Activated naive CD4-positive, alpha-beta T cell treated with anti-CD3 and anti-CD28 coated beads, Interleukin-2, amount 10 ng/mL, durations not matched to agents 7 days and 5 days (primary cell): ENCODE measurements around the gene BCORL1.

Experiments
- CTCF ChIA-PET: fragments of 350-600 bp; sonication (Branson Sonifier 250); formaldehyde crosslinking; loops from one replicate; lab custom pipeline; 2021; ENCODE audit warnings: antibody characterized with exemption; lab: Charles Lee
- DNase-seq: peaks from one replicate; pipeline ENCODE4 v3.0.0-alpha.2; 2020
- H3K27ac Mint-ChIP-seq: one replicate; pipeline ENCODE4 v1.8.0; 2021; ENCODE audit warnings: mild to moderate bottlenecking, moderate library complexity, mixed read lengths
- H3K27me3 Mint-ChIP-seq: one replicate; pipeline ENCODE4 v1.8.0; 2021; ENCODE audit warnings: mild to moderate bottlenecking, mixed read lengths
- H3K36me3 Mint-ChIP-seq: one replicate; pipeline ENCODE4 v1.8.0; 2021; ENCODE audit warnings: mixed read lengths
- H3K4me1 Mint-ChIP-seq: one replicate; pipeline ENCODE4 v1.8.0; 2021; ENCODE audit warnings: mixed read lengths
- H3K4me3 Mint-ChIP-seq: one replicate; pipeline ENCODE4 v1.8.0; 2021; ENCODE audit warnings: mild to moderate bottlenecking, moderate library complexity, mixed read lengths
- H3K9me3 Mint-ChIP-seq: one replicate; pipeline ENCODE4 v1.8.0; 2021; ENCODE audit warnings: mixed read lengths

The BCORL1 gene

GRCh38 chrX:129956765-129957164, 25.7 kb upstream of the BCORL1 start:
- Mint-ChIP-seq H3K4me1 (peaks cover 51% of the 10 kb centered on the region), H3K4me3 (peak overlapping the region; percentile 51), H3K27ac (no peak overlapping the region), H3K36me3 (peaks cover 2% of the 10 kb centered on the region), H3K27me3 (peaks cover 38% of the 10 kb centered on the region), H3K9me3 (no peaks in the 10 kb centered on the region)
- CTCF ChIA-PET, result no interaction called here
- DNase-seq, result no peak

- DNase-seq, result peak; percentile 63
- Mint-ChIP-seq H3K4me3 (peak overlapping the region; percentile 58), H3K4me1 (peaks cover 53% of the 10 kb centered on the region), H3K36me3 (peaks cover 2% of the 10 kb centered on the region), H3K27ac (peak overlapping the region; percentile 62), H3K27me3 (peaks cover 31% of the 10 kb centered on the region), H3K9me3 (no peaks in the 10 kb centered on the region)
- CTCF ChIA-PET, result no interaction called here
Observed at GRCh38 chrX:129957241-129958082, 25.0 kb upstream of the BCORL1 start.

DNA sequence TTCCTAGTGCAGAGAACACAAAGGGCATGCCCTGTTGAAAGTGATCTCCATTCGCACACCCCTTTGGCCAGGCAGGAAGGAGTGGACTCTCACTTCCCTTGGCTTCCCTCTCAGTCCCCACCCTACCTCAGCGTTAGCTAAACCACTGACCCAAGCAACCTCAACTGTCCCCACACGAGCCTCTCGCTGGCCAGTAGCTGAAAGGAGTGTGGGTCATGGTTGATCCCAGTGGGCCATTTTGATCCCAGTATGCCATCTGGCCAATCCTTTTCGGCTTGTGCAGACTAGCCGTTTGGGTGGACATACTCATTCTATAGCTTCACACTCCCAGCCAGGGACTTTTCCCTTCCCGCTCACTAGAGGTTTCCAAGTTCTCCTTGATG, 24.4 kb upstream of the BCORL1 start:
- Mint-ChIP-seq H3K27ac (no peak overlapping the region), H3K4me3 (peak overlapping the region; percentile 58), H3K36me3 (no peaks in the 10 kb centered on the region), H3K9me3 (no peaks in the 10 kb centered on the region), H3K27me3 (peaks cover 27% of the 10 kb centered on the region), H3K4me1 (peaks cover 52% of the 10 kb centered on the region)
- DNase-seq, result no peak
- CTCF ChIA-PET, result no interaction called here

DNA sequence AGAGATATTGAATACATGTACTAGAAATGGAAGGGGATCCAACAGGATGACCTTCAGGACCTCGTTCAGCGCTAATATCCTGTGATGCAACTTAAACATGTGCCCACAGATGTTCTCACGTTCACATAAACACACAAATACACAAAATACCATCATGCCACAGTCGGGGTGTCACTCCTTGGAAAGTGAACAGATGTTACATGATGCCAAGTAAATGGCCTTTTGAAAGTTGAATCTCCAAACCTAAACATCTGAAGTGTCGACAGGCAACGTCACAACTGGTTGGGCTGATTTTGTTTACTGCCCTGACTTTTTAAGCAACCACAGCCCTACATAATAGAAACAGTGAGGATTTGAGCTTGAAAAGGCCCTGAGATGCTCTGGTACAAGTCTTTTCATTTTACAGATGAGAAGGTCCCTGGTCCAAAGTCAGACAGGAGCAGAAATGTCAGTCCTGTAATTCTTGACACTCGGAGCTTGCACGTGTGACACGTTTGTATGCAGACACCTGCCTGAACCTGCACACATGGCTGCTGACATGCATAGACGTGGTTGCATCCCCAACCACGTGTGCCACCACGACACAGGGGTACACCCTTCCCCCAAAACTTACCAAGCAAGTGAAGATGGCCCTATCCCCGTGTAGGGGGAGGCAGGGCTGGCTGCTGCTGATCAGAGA, 23.5 kb upstream of the BCORL1 start:
- DNase-seq, result no peak

GRCh38 chrX:129959493-129959832, 23.0 kb upstream of the BCORL1 start:
- Mint-ChIP-seq H3K4me1 (peaks cover 43% of the 10 kb centered on the region), H3K27ac (no peak overlapping the region), H3K9me3 (no peaks in the 10 kb centered on the region), H3K4me3 (no peak overlapping the region), H3K27me3 (peaks cover 29% of the 10 kb centered on the region), H3K36me3 (no peaks in the 10 kb centered on the region)
- DNase-seq, result no peak
- CTCF ChIA-PET, result no interaction called here

More for the DNA sequence above, 23.5 kb upstream of the BCORL1 start:
- Mint-ChIP-seq H3K4me1 (peaks cover 47% of the 10 kb centered on the region), H3K4me3 (no peak overlapping the region), H3K9me3 (no peaks in the 10 kb centered on the region), H3K36me3 (no peaks in the 10 kb centered on the region), H3K27me3 (peaks cover 34% of the 10 kb centered on the region), H3K27ac (no peak overlapping the region)
- CTCF ChIA-PET, result no interaction called here

GRCh38 chrX:129961180-129962083, 21.0 kb upstream of the BCORL1 start:
- Mint-ChIP-seq H3K4me1 (peaks cover 36% of the 10 kb centered on the region), H3K27me3 (peaks cover 15% of the 10 kb centered on the region), H3K4me3 (peak overlapping the region; percentile 64), H3K36me3 (no peaks in the 10 kb centered on the region), H3K27ac (peak overlapping the region; percentile 90), H3K9me3 (no peaks in the 10 kb centered on the region)
- CTCF ChIA-PET, result interaction anchor here (1.0 to 1.2 kb wide), 2 partner anchors 36 to 67 kb away, joined by 3 to 4 read pairs; no protein-coding TSS in a partner anchor
- DNase-seq, result peak; percentile 82

GRCh38 chrX:129963729-129964128, 18.7 kb upstream of the BCORL1 start:
- no peak overlapping the region for H3K27ac Mint-ChIP-seq
- no peak for DNase-seq
- H3K4me3 Mint-ChIP-seq, result no peak overlapping the region
- H3K4me1 Mint-ChIP-seq, result peaks cover 22% of the 10 kb centered on the region
- H3K36me3 Mint-ChIP-seq, result no peaks in the 10 kb centered on the region
- peaks cover 15% of the 10 kb centered on the region for H3K27me3 Mint-ChIP-seq
- CTCF ChIA-PET, result no interaction called here
- H3K9me3 Mint-ChIP-seq, result no peaks in the 10 kb centered on the region

GRCh38 chrX:129965166-129965565, 17.3 kb upstream of the BCORL1 start:
- H3K4me3 Mint-ChIP-seq, result no peak overlapping the region
- no peaks in the 10 kb centered on the region for H3K36me3 Mint-ChIP-seq
- no peak for DNase-seq
- CTCF ChIA-PET, result no interaction called here
- no peaks in the 10 kb centered on the region for H3K9me3 Mint-ChIP-seq
- H3K27ac Mint-ChIP-seq, result no peak overlapping the region
- H3K27me3 Mint-ChIP-seq, result peaks cover 19% of the 10 kb centered on the region
- H3K4me1 Mint-ChIP-seq, result peaks cover 16% of the 10 kb centered on the region

DNA sequence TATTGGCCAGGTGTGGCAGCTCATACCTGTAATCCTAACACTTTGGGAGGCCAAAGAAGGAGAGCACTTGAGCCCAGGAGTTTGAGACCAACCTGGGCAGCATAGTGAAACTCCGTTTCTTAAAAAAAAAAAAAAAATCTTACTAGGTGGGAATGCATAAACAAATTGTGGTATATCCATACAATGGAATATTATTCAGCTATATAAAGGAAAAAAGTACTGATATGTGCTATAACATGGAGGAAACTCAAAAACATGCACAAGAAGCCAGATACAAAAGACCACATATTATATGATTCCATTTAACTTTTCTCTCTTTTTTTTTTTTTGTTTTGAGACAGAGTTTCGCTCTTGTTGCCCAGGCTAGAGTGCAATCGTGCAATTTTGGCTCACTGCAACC, 13.5 kb upstream of the BCORL1 start:
- CTCF ChIA-PET, result no interaction called here
- H3K27me3 Mint-ChIP-seq, result peaks cover 15% of the 10 kb centered on the region

DNA sequence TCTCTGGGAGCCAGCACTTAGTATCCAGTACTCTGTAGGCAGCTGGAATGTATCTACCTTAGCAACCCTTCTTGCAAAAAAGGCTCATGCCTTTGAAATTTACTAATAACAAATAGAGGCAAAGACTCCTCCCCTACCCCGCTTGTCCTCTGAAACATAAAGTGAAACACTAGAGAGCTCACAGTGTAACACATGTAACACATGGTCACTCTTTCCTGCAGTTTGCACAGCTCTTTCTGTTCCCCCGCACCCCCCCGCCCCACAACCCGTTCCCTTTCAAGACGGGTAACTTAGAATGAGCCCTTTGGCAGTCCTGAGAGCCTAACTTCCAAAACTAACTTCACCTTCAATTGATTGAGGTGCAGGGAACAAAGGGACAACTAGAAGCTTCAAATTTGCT, 6.0 kb upstream of the BCORL1 start:
- H3K27ac Mint-ChIP-seq, result no peak overlapping the region
- CTCF ChIA-PET, result interaction anchor here (0.5 kb wide), 1 partner anchor 81 kb away, joined by 4 read pairs; no protein-coding TSS in a partner anchor
- H3K9me3 Mint-ChIP-seq, result no peaks in the 10 kb centered on the region
- no peak for DNase-seq
- no peaks in the 10 kb centered on the region for H3K36me3 Mint-ChIP-seq
- no peak overlapping the region for H3K4me3 Mint-ChIP-seq
- H3K4me1 Mint-ChIP-seq, result peaks cover 16% of the 10 kb centered on the region
- peaks cover 48% of the 10 kb centered on the region for H3K27me3 Mint-ChIP-seq

More for the DNA sequence above, 13.5 kb upstream of the BCORL1 start:
- Mint-ChIP-seq H3K27ac (no peak overlapping the region), H3K4me3 (no peak overlapping the region), H3K36me3 (no peaks in the 10 kb centered on the region), H3K4me1 (no peaks in the 10 kb centered on the region), H3K9me3 (no peaks in the 10 kb centered on the region)
- DNase-seq, result no peak

GRCh38 chrX:129979207-129979920, 3.1 kb upstream of the BCORL1 start:
- H3K4me1 Mint-ChIP-seq, result peaks cover 20% of the 10 kb centered on the region
- peak; percentile 21 for DNase-seq
- H3K4me3 Mint-ChIP-seq, result peak overlapping the region; percentile 57
- H3K27me3 Mint-ChIP-seq, result peaks cover 33% of the 10 kb centered on the region
- H3K27ac Mint-ChIP-seq, result no peak overlapping the region
- H3K9me3 Mint-ChIP-seq, result no peaks in the 10 kb centered on the region
- CTCF ChIA-PET, result interaction anchor here (1.0 kb wide), 1 partner anchor 48 kb away, joined by 3 read pairs; no protein-coding TSS in a partner anchor
- H3K36me3 Mint-ChIP-seq, result no peaks in the 10 kb centered on the region

- CTCF ChIA-PET, result no interaction called here
Observed at GRCh38 chrX:129980001-129980401, 2.4 kb upstream of the BCORL1 start.

GRCh38 chrX:129980540-129981199, 1.8 kb upstream of the BCORL1 start:
- H3K9me3 Mint-ChIP-seq, result no peaks in the 10 kb centered on the region
- CTCF ChIA-PET, result no interaction called here
- H3K27ac Mint-ChIP-seq, result no peak overlapping the region
- peaks cover 32% of the 10 kb centered on the region for H3K27me3 Mint-ChIP-seq
- no peak overlapping the region for H3K4me3 Mint-ChIP-seq
- peaks cover 29% of the 10 kb centered on the region for H3K4me1 Mint-ChIP-seq
- peak; percentile 54 for DNase-seq
- no peaks in the 10 kb centered on the region for H3K36me3 Mint-ChIP-seq

More at GRCh38 chrX:129980001-129980401, 2.4 kb upstream of the BCORL1 start:
- no peak overlapping the region for H3K27ac Mint-ChIP-seq
- H3K9me3 Mint-ChIP-seq, result no peaks in the 10 kb centered on the region
- H3K27me3 Mint-ChIP-seq, result peaks cover 34% of the 10 kb centered on the region
- DNase-seq, result peak; percentile 56
- H3K36me3 Mint-ChIP-seq, result no peaks in the 10 kb centered on the region
- no peak overlapping the region for H3K4me3 Mint-ChIP-seq
- peaks cover 27% of the 10 kb centered on the region for H3K4me1 Mint-ChIP-seq
